ENCODE results near the gene HSPB8.
"Not testable (repeated sequence)": the region's sequence is repeated elsewhere in the genome, so short reads cannot be mapped to it uniquely, and the experiment has no call there.

The HSPB8 gene

GRCh38 chr12:119207063-119207560, 28.4 kb downstream of the HSPB8 start:
- no peak for DNase-seq

GRCh38 chr12:119208626-119209061, 29.9 kb downstream of the HSPB8 start:
- no peak for DNase-seq

- no peak for DNase-seq
Observed at GRCh38 chr12:119211884-119212283, 33.2 kb downstream of the HSPB8 start.

GRCh38 chr12:119216084-119216483, 37.4 kb downstream of the HSPB8 start:
- DNase-seq = no peak

GRCh38 chr12:119218875-119219274, 40.1 kb downstream of the HSPB8 start:
- DNase-seq = not testable (repeated sequence)

GRCh38 chr12:119222222-119222951, 43.7 kb downstream of the HSPB8 start:
- no peak for DNase-seq

GRCh38 chr12:119225454-119225853, 46.7 kb downstream of the HSPB8 start:
- no peak for DNase-seq

GRCh38 chr12:119227292-119227691, 48.6 kb downstream of the HSPB8 start:
- no peak for DNase-seq

- no peak for DNase-seq
Observed at GRCh38 chr12:119229205-119229604, 50.5 kb downstream of the HSPB8 start.

- DNase-seq = peak; percentile 20
Observed at GRCh38 chr12:119229837-119230236, 51.1 kb downstream of the HSPB8 start.

- DNase-seq = no peak
Observed at GRCh38 chr12:119230807-119231206, 52.1 kb downstream of the HSPB8 start.

- DNase-seq = no peak
Observed at GRCh38 chr12:119231774-119232173, 53.0 kb downstream of the HSPB8 start.

- no peak for DNase-seq
Observed at GRCh38 chr12:119235197-119235751, 56.5 kb downstream of the HSPB8 start.

GRCh38 chr12:119236372-119236771, 57.6 kb downstream of the HSPB8 start:
- no peak for DNase-seq

- no peak for DNase-seq
Observed at GRCh38 chr12:119239040-119239439, 60.3 kb downstream of the HSPB8 start.

GRCh38 chr12:119241049-119241448, 62.3 kb downstream of the HSPB8 start:
- no peak for DNase-seq

GRCh38 chr12:119241580-119242169, 62.9 kb downstream of the HSPB8 start:
- DNase-seq = no peak
